Spleen (tissue), 7 donors: ENCODE results near the gene KCNT1.

Experiments
- CTCF ChIP-seq, 11 experiments: fragments of 200-600 bp in 7 of 11; fragments of 450-650 bp in 4 of 11; sonication (generic) in 4 of 11; IDR thresholded peaks in 8 of 11; conservative IDR thresholded peaks in 3 of 11; 1 replicate in 7 of 11; 2 replicates in 4 of 11; pipeline versions ENCODE4 v1.4.0 to v1.8.0; 2016 to 2021; ENCODE audit warnings: antibody characterized with exemption in 11 of 11, inconsistent platforms in 4 of 11, mild to moderate bottlenecking in 1 of 11
- POLR2A ChIP-seq, 3 donors: fragments of 450-650 bp; IDR thresholded peaks; one replicate each; pipeline ENCODE4 v1.5.1; 2017; ENCODE audit warnings: antibody characterized with exemption in 3 of 3, mild to moderate bottlenecking in 1 of 3
- POLR2AphosphoS5 ChIP-seq, 3 donors: sonication (generic); formaldehyde crosslinking; IDR thresholded peaks; one replicate each; pipeline ENCODE4 v1.5.1; 2017; ENCODE audit warnings: antibody characterized with exemption in 3 of 3
- donor health status: DM: no; HTN: no; CAD: no; lungs with moderate emphysema.
- donor health status: DM: no; HTN: no; CAD: no.
- donor health status: DM: no; HTN: no; CAD: no.

GRCh38 chr9:135692410-135692809 is 9.6 kb upstream of the KCNT1 start:
- TF ChIP-seq POLR2A (IDR thresholded peaks at IDR 0.05) (no peak), CTCF (IDR thresholded peaks at IDR 0.05 in 8 of 11, conservative IDR thresholded peaks at IDR 0.05 in 3 of 11) (no peak), POLR2AphosphoS5 (IDR thresholded peaks at IDR 0.05) (no peak)
